Inflammatory macrophage (primary cell): ENCODE data around the gene SLC4A9.

Source experiments
- DNase-seq, 2 donors: peaks; one replicate each; pipeline ENCODE4 v3.0.0-alpha.2; 2020 to 2022
- total RNA-seq, 18 experiments: gene quantifications; one replicate each; lab custom pipeline; 2026; ENCODE audit warnings: mixed read lengths in 6 of 18, inconsistent platforms in 2 of 18; lab: John Stamatoyannopoulos, UW

Gene SLC4A9, protein sequence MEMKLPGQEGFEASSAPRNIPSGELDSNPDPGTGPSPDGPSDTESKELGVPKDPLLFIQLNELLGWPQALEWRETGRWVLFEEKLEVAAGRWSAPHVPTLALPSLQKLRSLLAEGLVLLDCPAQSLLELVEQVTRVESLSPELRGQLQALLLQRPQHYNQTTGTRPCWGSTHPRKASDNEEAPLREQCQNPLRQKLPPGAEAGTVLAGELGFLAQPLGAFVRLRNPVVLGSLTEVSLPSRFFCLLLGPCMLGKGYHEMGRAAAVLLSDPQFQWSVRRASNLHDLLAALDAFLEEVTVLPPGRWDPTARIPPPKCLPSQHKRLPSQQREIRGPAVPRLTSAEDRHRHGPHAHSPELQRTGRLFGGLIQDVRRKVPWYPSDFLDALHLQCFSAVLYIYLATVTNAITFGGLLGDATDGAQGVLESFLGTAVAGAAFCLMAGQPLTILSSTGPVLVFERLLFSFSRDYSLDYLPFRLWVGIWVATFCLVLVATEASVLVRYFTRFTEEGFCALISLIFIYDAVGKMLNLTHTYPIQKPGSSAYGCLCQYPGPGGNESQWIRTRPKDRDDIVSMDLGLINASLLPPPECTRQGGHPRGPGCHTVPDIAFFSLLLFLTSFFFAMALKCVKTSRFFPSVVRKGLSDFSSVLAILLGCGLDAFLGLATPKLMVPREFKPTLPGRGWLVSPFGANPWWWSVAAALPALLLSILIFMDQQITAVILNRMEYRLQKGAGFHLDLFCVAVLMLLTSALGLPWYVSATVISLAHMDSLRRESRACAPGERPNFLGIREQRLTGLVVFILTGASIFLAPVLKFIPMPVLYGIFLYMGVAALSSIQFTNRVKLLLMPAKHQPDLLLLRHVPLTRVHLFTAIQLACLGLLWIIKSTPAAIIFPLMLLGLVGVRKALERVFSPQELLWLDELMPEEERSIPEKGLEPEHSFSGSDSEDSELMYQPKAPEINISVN
- total RNA-seq = 0 to 0.41 (median 0.16) reads per million in 18 experiments

DNA sequence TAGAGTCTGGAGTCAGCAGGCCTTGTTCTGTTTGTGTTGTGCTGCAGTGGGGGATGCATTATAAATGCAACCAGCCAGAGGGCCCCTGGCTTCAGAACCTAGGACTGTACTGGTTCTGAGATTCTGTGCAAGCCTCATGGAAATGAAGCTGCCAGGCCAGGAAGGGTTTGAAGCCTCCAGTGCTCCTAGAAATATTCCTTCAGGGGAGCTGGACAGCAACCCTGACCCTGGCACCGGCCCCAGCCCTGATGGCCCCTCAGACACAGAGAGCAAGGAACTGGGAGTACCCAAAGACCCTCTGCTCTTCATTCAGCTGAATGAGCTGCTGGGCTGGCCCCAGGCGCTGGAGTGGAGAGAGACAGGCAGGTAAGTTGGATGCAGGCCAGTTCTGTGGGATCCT, at the start of gene SLC4A9:
Gene SLC4A9 (plus strand): TSS at position 94 of the 400 bp plus-strand sequence. CDS start 43 bp downstream, at position 137.
- no peak for DNase-seq

DNA sequence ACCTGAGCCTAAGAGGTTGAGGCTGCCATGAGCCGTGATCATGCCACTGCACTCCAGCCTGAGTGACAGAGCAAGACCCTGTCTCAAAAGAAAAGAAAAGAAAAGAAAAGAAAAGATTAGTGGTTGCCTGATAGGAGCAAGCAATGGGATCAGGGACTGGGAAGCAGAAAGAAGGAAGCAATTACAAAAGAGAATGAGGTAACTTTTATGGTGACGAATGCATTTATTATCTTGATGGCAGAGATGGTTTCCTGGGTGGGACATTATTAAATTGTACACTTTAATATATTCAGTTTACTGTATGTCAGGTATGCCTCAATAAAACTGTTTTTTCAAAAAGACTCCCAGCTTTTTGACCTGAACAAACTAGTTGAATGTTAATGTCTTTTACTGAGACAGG, 49.6 kb upstream of the SLC4A9 start:
- peak in 1 of 2 donors; percentile 36 for DNase-seq

DNA sequence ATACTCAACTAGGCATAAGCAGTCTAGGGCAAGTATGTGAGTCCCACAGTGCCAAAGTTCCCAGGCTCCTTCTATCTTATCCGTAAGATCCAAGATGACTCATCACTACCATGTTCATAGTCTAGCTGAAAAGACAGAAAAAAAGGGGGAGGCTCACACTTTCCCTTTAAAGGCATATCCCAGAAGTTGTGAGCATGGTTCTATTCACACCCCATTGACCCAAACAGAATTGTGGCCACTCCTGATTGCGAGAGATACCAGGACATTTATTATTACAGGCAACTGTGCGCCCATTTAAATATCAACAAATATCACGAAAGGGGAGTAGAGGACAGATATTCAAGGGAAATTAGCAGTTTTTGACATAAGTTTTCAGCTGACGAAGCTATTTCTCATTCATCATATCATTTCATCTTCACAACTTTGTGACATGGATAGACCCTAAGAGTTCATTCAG, 49.0 kb upstream of the SLC4A9 start:
- DNase-seq = no peak

DNA sequence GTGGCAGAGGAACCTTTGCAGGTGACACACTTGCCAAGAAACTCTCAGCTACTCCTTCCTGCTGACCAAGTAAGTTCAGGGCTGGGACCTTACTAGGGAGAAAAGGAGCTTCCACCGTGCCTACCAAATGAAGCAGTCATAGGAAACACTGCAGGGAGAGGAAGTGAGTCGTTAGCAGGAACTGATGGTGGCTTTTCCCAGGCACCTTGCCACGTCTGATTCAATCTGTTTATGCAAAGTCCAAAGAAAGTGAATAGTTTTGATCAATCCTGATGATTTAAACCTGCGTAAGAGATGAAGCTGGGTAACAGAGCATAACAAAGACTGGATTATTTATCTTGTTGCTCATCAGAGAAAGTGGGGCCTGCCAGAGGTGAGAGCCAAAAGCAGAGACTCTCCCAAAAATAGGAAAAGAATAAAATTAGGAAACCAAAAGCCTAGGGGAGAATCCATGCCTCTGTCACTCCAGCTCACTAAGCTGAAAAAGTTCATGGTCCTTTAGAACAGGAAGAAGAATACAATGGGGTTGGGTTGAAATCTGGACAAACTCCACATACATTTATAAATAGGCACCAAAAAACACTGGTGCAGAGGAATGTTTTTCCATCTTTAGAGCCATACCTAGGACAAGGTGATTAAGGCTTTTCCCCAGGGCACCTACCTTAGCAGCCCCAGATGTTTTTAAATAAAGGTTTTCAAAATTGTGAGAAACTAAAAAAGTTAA, 47.8 kb upstream of the SLC4A9 start:
- peak; percentile 38 to 53 for DNase-seq

DNA sequence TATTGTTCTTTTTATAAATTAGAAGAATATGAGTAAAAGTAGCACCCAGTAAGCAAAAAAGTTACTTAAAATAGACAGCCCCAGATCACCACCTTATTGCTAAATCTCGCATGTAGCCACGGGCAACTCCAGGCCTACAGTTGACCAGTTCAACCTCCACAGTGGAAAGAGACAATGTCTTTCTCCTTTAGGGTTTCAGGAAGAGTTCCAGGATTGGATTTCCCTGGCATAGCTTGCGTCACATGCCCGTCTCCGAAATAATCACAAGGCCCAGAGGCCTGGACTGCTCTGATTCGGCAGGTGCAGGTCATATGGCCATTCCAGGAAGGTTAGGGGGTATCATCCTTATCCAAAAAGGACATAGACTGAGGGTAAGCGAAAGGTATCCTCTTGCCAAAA, 47.2 kb upstream of the SLC4A9 start:
- peak in 1 of 2 donors; percentile 36 for DNase-seq

DNA sequence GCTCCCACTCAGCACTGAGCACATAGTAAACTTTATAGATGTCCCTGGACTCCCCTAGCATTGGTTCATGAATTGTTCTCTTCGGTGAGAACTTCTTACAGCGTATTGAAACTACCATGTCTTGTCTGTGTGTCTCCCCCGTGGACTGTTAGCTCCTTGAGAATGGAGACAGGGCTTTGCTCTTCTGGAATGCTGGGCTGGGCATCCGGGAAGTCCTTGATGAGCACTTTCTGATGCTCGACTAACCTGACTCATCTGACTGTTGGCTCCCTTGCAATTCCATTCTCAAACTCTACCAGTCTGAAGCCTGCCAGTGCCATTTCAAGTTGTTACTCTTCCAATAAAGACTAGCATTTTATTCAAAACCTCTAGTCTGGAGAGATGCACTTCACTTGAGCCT, 42.1 kb upstream of the SLC4A9 start:
- DNase-seq = no peak

DNA sequence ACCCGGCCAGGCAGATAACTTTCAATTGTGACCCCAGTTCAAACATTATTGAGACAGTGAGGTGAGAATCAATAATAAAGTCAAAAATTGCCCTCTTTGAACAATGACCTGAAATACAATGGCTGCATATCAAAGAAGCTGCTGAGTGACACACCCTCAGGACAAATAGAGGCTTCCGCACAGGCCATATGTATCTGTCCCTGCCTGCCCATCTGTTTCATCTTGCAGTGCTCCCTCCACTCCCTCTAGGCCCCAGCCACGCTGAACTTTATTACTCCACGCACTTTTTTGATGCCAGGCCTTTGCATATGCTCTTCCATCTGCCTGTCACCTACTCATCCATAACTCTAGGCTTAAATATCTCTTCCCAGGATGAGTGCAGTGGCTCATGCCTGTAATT, 41.2 kb upstream of the SLC4A9 start:
- DNase-seq = no peak

DNA sequence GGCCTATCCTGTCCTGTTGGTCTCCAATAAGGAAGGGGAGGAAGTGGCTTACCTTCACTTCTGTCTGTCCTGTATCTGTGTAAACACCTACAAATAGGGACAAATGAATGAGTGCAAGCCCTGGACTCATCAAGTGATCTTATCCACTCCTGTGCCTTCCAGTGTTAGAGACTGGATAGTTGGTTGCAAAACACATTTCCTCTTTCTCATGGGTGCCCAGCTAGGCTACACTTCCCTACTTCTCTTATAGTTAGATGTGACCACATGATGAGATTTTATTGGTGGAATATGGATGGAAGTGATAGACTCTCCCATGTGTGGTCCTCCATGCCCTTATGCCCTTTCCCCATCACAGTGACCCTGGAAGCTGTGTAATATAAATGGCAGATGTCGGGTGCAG, 40.2 kb upstream of the SLC4A9 start:
- DNase-seq = peak; percentile 84 to 88

DNA sequence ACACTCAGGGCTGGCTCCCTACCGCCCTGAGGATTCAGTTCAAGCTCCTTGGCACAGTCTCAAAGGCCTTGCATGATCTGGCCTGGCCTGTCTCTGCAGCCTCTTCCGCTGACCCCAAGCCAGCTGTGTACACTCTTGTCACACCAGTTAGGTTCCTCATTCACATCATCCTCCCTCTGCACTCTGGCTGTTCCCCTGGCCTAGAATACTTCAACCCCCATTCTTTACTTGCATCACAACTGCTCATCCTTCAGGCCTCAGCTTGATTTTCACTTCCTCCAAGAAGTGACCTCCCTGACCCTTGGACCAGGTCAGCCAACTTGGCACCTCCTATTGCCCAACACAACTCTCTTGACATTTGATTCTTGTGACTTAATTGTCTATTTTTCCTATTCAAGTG, 38.2 kb upstream of the SLC4A9 start:
- DNase-seq = peak; percentile 97 to 99

DNA sequence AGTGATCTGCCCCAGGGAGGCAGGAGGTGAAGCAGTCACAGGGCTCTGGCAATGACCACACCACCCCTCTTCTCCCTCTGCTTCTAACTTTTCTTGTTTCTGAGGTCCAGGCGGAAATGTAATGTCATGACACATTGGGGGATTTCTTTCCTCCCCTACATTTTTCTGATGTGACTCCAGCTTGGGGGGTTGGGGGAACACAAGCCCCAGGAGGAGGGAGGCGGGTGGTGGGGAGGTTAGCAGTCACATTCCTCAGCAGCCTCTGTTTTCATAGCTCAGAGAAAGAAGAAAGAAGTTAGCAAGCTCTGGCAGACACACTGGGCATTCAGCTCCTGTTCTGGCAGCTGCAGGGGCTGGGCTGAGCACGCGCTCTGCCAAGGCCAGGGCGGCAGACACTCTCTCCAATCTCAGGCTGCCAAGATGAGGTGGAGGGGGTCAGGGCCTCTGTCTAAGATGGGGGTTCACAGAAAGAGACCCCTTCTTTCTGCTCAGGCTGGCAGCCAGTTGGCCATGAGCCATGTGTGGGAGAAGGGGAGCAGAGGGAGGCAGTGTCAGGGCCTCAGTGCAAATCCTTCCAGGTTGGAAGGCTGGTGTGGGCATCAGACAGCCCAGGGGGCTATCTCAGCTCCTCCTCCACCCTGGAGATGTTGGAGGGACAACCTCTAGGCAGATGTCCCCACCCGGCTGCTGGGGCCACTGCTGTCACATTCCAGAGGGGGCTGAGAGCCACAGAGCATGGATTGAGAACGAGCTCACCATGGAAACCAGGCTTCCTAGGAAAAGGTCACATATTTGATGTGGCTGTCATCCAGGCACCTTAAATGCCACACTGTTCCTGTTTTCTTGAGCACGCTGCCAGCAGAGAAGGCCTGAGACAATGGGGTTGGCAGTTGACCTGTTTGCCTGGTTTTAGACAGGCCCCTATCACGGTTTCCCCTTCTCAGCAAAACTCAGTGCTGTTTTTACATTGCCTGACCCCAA, 37.0 kb upstream of the SLC4A9 start:
- peak in 1 of 2 donors; percentile 48 for DNase-seq

DNA sequence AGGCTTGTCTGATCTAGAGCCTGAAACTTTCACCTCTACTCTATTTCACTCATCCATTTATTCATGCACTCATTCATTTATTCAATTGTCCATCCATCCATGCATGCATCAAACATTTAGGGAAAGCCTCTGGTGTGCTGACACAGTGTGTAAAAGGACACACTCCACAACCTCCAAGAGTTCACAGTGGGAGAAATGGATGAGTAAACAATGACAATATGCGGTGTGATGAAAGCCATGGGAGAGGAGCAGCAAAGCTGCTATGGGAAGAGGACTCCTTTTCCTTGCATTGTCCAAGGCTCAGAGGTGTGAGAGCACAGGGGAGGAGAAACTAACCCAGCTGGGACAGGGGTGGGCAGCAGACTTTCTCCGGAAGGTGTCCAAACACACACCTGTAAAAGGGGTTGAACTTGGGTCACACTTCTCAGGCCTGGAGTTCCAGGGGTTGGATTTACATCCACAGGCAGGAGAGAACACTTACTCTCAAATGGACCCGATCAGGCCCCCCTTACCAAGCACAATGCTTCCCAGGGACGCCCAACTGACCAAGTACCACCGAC, 35.9 kb upstream of the SLC4A9 start:
- DNase-seq = peak in 1 of 2 donors; percentile 48

DNA sequence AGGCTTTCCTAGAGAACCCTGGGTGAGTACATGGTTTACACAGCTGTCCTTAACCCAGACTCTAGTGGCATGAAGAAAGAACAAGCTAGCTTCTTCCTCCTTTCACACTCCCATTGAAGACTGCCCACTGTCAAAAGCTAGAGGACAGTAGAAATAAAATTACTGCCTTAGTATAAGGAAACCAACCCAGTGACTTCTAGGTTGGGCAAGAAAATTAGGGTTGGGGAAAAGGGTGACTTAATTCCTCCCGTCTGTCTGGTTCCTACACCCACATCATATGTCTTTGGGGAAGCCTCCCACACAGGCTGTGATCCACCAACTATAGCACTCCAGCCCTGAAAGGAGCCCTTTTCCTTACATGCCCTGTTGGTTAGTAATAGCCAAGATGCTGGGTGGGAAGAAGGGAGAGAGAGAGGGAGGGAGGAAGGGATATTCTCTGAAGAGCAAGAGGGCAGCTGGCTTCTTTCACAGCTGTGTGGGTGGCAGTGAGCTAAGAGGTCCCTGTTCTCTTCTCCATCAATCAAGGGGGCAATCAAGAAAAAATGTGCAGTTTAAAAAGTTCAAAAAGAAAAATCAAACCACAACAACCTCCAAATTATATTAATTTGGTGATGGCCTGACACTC, 35.3 kb upstream of the SLC4A9 start:
- peak; percentile 98 to 99 for DNase-seq

DNA sequence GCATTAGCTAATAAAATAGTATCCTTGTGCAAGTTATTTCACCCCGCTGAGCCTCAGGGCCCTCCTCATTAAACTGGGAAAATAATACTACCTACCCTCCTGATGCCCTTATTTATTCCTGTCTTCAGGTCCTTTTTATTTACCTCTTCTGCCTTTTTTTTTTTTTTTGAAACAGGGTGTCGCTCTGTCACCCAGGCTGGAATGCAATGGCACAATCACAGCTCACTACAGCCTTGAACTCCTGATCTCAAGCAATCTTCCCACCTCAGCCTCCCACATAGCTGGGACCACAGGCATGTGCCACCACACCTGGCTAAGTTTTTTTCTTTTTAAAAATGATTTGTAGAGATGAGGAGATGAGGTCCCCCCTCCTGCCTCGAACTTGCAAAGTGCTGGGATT, 34.5 kb upstream of the SLC4A9 start:
- no peak for DNase-seq

DNA sequence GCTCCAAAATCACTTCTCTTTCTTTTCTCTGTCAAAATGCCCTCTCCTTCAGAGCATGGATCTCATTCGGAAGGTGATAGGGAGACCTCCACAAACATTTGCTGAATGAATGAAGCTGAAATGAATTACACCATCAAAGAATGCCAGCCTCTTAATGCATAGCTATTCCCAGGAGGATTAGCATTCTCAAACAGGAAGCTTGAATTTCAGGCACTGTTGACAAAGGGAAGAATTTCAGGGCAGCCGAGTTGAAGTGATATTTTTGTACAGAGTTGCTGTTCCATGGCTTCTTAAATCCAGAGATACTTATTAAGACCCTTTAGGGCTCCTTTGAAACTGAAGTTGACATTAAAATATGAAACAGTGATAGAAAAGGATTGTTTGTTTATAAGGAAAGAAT, 32.4 kb upstream of the SLC4A9 start:
- DNase-seq = no peak

DNA sequence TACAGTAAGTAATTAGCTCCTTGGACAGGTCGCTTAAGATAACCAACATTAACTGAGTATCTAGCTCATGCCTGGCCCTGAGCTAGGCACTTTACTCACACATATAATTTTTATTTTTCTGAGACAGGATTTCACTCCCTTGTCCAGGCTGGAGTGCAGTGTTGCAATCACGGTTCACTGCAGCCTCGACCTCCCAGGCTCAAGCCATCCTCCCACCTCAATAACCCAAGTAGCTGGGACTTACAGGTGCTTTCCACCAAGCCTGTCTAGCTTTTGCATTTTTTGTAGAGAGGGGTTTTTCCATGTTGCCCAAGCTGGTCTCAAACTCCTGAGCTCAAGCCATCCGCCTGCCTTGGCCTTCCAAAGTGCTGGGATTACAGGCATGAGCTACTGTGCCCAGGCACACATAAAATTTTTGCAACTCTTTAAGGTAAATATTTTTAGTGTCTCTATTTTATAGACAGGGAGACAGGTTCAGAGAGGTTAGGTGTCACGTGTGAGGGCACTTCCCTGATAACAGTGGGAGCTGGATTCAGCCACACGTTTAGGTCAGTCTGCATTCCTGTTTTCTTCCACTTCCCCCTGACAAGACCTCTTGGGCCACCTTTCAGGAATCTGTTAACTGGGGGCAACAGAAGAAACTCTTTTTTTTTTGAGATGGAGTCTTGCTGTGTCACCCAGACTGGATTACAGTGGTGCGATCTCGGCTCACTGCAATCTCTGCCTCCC, 31.8 kb upstream of the SLC4A9 start:
- no peak for DNase-seq

DNA sequence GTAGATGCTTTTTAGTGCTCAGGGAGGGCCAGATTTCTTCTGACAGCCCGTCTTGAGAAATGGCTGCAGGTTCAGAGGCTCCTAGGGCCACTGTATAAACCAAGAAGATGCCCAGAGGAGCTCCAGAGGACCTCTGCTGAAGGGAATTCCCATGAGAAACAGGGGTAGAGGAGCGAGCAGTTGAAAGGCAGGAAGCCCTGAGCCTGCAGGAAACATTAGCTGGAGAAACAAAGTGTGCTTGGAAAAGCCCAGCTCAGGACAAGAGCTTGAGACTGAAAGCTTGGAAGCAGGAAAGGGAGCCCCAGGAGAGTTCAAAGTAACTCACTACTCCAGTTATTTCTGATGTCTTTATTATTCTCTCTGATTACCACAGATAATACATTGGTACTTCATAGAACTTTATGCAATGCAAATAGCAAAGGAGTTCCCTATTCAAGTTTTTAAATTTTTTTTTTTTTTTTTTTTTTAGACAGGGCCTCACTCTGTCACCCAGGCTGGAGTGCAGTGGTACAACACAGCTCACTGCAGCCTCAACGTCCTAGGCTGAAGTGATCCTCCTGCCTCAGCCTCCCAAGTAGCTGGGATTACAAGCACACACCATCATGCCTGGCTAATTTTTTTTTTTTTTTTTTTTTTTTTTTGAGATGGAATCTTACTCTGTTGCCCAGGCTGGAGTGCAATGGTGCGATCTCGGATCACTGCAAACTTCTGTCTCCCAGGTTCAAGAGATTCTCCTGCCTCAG, 30.1 kb upstream of the SLC4A9 start:
- DNase-seq = no peak

DNA sequence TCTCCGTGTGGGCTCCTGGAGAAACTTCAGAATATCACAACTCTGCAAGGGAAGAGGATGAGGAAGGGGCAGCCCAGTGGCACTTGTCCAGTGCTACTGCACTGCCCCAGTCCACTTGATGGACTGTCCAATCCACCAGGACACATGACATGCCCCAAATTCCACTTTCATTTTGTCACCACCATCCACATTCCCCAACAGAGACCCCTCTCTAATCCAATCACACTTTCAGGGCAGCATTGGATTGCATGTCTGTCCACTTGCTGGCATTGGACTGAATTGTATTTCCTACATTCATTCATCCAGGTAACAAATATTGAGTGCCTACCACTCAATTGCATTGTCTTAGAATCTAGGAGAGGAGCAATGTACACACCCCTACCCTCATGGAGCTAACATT, 28.4 kb upstream of the SLC4A9 start:
- DNase-seq = no peak

DNA sequence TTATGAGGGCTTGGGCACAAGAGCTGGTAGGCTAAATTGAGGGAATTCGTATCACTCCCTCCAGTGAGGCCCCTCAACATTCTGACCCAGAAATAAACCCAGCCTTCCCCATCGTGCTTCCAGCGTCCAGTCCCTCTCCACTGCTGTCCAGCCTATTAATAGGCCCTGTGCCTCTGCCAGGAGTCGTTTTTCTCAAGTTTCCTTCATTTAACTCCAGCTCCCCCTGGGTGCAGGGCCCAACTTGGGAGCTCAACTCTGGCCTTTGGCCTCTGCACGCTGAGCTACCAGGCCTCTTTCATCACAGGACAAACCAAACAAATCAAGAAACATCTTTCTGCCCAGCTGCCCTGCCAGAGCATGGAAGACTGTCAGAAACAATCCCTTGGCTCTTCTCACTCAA, 23.6 kb upstream of the SLC4A9 start:
- no peak for DNase-seq

DNA sequence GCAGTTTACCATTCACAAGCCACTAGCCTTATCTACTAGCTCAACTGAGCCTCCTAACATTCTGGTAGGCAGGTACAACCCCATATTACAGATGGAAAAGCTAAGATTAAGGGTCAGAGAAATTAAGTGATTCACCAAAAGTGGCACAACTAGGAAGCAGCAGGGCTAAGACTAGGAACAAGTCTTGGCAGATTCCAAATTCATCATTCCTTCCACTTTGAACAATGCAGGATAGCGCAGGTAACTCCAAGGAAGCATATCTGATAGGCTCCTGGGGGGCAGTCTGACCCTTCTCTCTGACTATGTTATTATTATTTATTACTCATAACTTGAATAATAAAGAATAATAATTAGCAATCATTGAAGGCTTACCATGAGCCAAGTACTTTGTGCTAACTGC, 22.1 kb upstream of the SLC4A9 start:
- no peak for DNase-seq
